ENCODE measurements around the gene SLC26A1.

- TF ChIP-seq CTCF (IDR thresholded peaks at IDR 0.05) (no peak), EP300 (IDR thresholded peaks at IDR 0.05) (no peak), POLR2A (IDR thresholded peaks at IDR 0.05) (no peak), POLR2AphosphoS5 (IDR thresholded peaks at IDR 0.05) (no peak)
Measured at GRCh38 chr4:1041936-1042330, 48.7 kb upstream of the SLC26A1 start.

All from suprapubic skin (tissue), 4 donors.